RPMI7951 (cell line): ENCODE measurements around the gene HAGH. TPM values are rescaled to one million over a fixed set of nuclear protein-coding genes. Genes with fewer than 3 reads are reported as not detected.
"Not testable (repeated sequence)": the region's sequence is repeated elsewhere in the genome, so short reads cannot be mapped to it uniquely, and the experiment has no call there.

Source experiments
- DNase-seq: peaks from one replicate; pipeline ENCODE4 v3.0.0-alpha.2; 2012; ENCODE audit warnings: low read depth
- total RNA-seq: library from RNA; depleted of rRNA; stranded (reverse); fragments of >200 nt; shearing (Covaris generic); gene quantifications from 2 replicates; pipeline ENCODE4 v1.2.3, GENCODE V29; 2014

The HAGH gene
- total RNA-seq, 1 experiment from 2014 or later = 50.7 TPM

- no peak for DNase-seq
Measured at GRCh38 chr16:1810106-1810505, 16.5 kb downstream of the HAGH start.

DNA sequence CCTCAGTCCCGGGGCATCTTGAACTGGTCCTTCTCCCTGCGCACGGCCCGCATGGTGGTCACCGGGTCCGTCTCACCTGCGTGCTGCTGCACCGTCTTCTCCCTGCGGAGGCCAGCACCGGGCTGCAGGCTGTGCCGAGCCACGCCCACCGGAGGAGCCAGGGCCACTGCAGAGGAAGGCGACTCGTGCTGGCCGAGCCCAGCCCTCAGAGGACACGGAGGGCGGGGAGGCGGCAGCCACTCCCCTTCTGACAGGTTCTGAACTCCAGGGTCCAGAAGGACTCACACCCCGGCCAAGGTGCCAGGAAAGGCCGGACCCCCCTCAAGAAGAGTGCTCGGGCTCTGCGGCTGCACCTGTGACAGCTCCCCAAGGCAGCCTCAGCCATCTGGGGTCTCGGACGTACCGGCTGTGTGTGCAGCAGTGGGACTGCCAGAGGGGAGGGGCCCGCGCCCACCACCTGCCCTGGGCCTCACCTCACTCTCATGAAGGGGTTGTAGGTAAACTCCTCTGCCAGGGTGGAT, 17.3 kb downstream of the HAGH start:
- no peak for DNase-seq

DNA sequence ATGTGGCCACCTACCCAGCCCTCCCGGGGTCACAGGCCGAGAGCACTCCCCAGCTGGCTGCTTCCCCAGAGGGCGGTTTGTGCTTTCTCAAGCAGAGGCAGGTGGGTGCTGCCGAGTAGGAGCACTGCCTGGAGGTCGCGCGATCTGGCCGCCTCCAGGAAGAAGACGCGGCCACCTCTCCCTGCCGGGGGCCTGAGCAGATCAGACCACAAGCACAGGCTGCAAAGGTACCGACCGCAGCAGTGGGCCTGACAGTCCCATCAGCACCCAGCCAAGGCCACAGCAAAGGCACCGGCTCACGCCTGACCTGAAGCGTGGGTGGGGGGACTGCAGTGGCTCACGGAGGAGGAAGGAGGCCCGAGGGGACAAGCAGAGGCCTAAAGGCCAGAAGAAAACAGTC, 17.9 kb downstream of the HAGH start:
- no peak for DNase-seq

- no peak for DNase-seq
Measured at GRCh38 chr16:1807626-1808025, 19.0 kb downstream of the HAGH start.

- DNase-seq = peak; percentile 59
Measured at GRCh38 chr16:1800701-1801100, 25.9 kb downstream of the HAGH start.

GRCh38 chr16:1799263-1799662, 27.4 kb downstream of the HAGH start:
- not testable (repeated sequence) for DNase-seq

GRCh38 chr16:1794908-1795666, 31.5 kb downstream of the HAGH start:
- DNase-seq = no peak

DNA sequence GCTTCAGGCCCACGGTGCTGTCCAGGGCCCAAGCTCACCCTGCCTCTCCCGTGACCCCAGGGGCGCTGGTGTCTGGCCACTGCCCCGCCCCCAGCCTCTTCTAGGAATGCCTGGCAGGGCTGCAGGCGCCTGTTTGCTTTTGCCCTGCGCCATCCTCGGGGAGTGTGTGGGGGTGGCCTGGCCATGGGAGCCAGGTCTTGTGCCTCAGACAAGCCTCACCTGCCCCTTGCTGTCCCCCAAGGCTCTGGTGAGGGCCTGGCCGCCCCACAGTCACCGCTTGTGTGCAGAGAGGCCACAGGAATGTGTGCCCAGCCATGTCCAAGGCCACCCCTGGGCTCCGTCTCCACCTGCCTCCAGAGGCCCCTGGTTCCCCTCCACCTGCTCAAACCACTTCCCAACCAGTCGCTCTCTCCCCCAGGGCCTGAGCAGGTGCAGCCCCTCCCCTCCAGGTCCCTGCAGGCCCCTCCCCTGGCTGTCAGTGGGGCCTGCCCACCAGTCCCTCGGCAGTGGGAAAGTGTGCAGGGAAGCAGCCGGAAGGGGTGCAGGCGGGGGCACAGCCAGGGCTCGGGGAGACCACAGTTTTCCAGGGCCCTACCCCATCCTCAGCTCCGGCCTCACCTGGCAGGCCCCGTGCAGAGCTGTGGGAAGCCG, 32.3 kb downstream of the HAGH start:
- DNase-seq = no peak

DNA sequence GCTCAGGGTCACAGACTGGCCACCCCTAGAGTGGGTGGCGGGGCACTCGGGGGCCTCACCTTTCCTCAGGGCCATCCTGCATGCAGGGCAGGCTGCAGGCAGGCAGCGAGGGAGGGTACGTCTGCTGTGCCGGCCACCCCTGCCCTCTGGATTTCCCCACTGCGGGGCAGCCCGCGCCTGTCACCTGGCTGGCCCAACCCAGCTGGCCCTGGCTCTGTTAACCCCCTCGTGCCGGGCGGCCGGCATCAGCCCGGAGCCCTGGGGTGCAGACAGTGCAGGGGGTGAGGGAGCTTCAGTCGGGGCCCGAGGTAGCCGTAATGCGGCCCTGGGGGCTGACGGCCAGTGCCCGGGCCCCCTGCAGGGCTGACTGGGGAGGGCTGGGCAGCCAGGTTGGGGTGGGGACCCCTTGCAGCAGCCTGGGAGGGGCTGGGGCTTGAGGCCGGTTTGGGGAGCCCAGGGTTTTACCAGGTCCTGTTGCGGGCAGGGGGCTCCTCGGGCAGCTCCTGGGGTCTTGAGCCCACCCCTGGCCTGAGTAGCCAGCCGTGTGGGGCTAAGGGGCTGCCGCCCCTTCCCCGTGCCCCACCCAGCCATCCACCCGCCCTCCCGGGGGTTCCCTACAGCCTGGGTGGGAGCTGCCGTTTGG, 32.9 kb downstream of the HAGH start, which contains the start of gene IGFALS:
Gene IGFALS (minus strand): TSS at position 128 of the 643 bp plus-strand sequence. CDS start 53 bp downstream, at position 75.
- no peak for DNase-seq

- no peak for DNase-seq
Measured at GRCh38 chr16:1792836-1793577, 33.6 kb downstream of the HAGH start.

DNA sequence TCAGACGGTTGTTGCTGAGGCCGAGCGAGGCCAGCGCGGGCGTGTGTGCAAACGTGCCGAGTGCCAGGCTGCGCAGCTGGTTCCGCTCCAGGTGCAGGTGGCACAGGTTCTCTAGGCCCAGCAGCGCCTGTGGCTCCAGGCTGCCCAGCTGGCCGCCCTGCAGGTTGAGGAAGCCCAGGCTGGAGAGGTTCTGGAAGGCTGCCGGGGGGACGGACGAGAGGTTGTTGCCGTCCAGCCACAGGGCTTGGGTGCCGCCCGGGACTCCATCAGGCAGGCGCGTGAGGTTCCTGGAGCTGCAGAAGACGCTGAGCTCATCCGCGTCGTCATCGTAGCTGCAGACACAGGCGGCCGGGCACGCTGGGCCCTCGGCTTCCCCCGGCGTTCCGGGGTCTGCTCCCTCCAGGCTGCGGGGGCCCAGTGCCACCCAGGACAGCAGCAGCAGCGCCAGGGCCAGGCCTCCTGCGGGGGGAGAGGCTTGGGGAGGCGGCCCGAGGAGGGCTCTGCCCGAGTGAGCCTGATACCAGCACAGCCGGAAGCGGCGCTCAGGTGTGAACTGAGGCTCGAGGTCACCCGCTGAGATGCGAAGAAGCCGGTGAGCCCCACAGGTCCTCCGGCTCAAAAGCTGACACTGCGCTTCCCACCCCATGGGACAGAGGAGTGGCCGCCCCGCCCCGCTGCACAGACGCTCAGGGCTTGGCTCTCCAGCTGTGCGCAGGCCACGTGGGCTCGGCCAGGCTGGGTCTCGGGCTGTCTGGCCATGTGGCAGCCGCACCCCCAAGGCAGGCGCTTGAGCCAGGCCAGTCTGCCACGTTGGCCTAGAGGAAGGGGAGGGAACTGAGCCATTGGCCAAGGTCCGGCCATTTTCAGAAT, 34.4 kb downstream of the HAGH start:
- DNase-seq = no peak

DNA sequence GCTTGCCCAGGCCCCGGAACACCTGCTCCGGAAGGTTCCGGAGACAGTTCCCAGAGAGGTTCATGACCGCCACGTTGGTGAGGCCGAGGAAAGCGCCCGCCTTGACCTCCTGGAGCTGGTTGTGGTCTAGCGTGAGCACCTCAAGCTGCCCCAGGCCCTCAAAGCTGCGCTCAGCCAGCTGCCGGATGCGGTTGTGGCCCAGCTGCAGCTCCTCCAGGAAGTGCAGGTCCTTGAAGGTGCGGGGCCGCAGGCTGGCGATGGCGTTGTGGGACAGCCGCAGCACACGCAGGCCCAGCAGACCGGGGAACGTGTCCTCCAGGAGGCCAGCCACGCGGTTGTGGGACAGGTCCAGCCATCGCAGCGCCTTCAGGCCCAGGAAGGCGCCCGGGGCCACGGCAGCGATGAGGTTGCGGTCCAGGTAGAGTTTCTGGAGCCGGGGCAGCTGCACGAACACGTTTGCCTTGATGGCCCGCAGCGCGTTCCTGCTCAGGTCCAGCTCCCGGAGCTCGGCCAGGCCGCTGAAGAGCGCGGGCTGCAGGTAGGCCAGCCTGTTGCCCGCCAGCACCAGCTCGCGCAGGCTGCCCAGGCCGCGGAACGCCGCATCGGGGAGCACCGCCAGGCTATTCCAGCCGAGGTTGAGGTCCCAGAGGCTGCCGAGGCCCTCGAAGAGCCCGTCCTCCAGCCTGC, 35.2 kb downstream of the HAGH start:
- no peak for DNase-seq

DNA sequence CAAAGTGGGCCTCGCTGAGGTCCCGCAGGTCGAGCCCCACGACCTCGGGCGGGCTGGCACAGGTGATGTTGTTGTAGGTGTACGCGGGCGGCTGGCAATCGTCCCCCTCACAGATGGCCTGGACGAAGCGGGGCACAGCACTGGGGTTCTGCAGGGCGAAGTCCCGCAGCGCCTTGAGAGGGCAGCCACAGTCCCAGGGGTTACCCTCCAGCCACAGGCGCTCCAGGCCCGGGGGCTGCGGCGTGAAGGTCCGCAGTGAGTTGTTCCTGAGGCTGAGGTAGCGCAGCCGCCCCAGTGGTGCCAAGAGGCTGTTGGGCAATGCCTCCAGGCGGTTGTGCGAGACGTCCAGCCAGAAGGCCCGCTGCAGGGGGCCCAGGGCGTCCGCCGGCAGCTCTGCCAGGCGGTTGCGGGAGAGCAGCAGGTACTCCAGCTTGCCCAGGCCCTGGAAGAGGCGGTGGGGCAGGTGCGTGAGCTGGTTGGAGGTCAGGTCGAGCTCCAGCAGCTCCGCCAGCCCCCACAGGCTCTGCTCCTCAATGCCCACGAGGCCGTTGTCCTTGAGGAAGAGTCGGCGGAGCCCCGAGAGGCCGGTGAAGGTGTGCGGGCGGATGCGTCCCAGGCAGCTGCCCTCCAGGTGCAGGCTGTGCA, 35.9 kb downstream of the HAGH start:
- no peak for DNase-seq

DNA sequence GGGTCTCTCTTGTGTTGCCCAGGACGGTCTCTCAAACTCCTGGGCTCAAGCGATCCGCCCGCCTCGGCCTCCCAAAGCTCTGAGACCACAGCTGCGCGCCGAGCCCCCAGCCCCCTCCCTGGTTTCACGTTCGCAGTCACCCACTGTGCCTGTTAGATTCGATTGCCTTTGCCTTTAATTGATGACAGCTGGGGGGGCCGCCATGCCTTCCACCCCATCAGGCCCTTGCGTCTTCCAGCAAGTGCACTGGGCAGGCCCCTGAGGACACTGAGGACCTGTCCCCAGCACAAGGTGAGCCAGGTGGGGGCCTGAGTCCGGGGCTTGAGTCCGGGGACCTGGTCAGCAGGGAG, 36.4 kb downstream of the HAGH start:
- DNase-seq = no peak

GRCh38 chr16:1789643-1790045, 37.0 kb downstream of the HAGH start:
- DNase-seq = no peak

DNA sequence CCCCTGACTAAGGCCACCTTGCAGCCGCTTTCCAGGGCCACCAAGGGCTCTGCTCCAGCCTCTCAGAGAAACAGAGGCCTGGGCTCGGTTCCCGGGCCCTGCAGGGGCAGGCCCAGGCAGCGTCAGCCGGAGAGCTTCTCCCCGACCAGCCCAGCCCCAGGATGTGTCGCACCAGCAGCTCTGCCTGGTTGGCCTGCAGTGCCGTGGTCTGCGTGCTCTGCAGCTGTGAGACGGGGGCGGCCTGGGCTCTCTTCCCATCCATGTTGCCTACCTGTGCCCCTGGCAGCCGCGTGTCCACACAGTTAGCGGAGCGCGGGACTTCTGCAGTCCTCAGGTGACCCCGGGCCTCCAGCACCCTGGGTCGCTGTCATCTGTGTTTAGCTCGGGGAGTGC, 37.9 kb downstream of the HAGH start:
- DNase-seq = no peak

DNA sequence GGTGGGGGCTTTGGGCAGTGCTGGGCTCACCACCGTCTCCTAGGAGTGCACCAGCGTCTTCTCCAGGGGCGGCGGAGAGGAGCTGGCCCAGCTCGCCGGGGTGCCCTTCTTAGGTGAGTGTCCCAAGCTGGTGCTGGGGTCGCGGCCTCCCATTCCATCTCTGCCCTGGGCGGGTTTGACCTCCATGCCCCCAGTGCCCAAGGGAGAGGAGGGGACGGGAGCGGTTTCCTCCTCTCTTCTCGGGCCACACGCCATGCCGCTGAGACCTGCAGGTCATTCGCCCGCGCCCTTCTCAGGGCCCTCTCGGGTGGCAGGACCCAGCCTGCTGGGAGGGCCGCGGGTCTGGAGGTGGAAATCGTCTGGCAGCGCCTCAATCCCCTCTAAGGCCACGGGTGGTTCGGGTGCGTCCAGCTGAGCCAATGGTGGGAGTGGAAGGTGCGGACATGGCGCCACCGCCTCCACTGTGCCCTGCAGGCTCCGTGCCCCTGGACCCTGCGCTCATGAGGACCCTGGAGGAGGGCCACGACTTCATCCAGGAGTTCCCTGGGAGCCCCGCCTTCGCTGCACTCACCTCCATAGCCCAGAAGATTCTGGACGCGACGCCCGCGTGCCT, 38.4 kb downstream of the HAGH start:
- DNase-seq = no peak

GRCh38 chr16:1787322-1788094, 39.1 kb downstream of the HAGH start:
- no peak for DNase-seq

- no peak for DNase-seq
Measured at GRCh38 chr16:1787056-1787321, 39.6 kb downstream of the HAGH start.
